Activated CD8-positive, alpha-beta T cell treated with anti-CD3 and anti-CD28 coated beads for 36 hours (primary cell): Measurements from ENCODE around the gene TES. TPM values are rescaled to one million over a fixed set of nuclear protein-coding genes. Genes with fewer than 3 reads are reported as not detected.

Experiments
- ATAC-seq: fragments of 200-7000 bp; cut with Tn5 transposase; one replicate; pipeline ENCODE4 v1.10.0; 2021; ENCODE audit warnings: mild to moderate bottlenecking, moderate library complexity
- CTCF ChIA-PET: fragments of 350-600 bp; sonication (Branson Sonifier 250); formaldehyde crosslinking; loops from one replicate; lab custom pipeline; 2021; ENCODE audit warnings: antibody characterized with exemption; lab: Charles Lee
- POLR2A ChIA-PET: fragments of 350-600 bp; sonication (Branson Sonifier 250); formaldehyde crosslinking; loops from one replicate; lab custom pipeline; 2021; ENCODE audit warnings: antibody characterized with exemption; lab: Charles Lee
- DNase-seq: peaks from one replicate; pipeline ENCODE4 v3.0.0-alpha.2; 2020
- H3K27ac Mint-ChIP-seq: one replicate; pipeline ENCODE4 v1.8.0; 2021; ENCODE audit warnings: mild to moderate bottlenecking, mixed read lengths
- H3K27me3 Mint-ChIP-seq: one replicate; pipeline ENCODE4 v1.8.0; 2021; ENCODE audit warnings: mixed read lengths
- H3K36me3 Mint-ChIP-seq: one replicate; pipeline ENCODE4 v1.8.0; 2021; ENCODE audit warnings: low read depth, mixed read lengths
- H3K4me1 Mint-ChIP-seq: one replicate; pipeline ENCODE4 v1.8.0; 2021; ENCODE audit warnings: low read depth, mixed read lengths
- H3K4me3 Mint-ChIP-seq: one replicate; pipeline ENCODE4 v1.8.0; 2021; ENCODE audit warnings: mild to moderate bottlenecking, moderate library complexity, mixed read lengths
- H3K9me3 Mint-ChIP-seq: one replicate; pipeline ENCODE4 v1.8.0; 2021; ENCODE audit warnings: mixed read lengths
- CTCF ChIP-seq: fragments of 200-600 bp; IDR thresholded peaks from one replicate; pipeline ENCODE4 v1.8.0; 2022; ENCODE audit warnings: antibody characterized with exemption, mild to moderate bottlenecking
- intact Hi-C: fragments of 100-400 bp; cut with micrococcal nuclease; formaldehyde crosslinking; loops from one replicate; pipeline ENCODE4 v1.10.0; 2022
- total RNA-seq, 2 experiments: library from RNA; stranded (reverse); gene quantifications; one replicate each; pipeline ENCODE4 v1.2.3, GENCODE V29; 2021

TES gene
- total RNA-seq, 2 experiments from 2014 or later: 63.9 to 65.7 TPM

GRCh38 chr7:116187400-116187799 lies 22.9 kb upstream of the TES start:
- intact Hi-C loops: no loop called here

DNA sequence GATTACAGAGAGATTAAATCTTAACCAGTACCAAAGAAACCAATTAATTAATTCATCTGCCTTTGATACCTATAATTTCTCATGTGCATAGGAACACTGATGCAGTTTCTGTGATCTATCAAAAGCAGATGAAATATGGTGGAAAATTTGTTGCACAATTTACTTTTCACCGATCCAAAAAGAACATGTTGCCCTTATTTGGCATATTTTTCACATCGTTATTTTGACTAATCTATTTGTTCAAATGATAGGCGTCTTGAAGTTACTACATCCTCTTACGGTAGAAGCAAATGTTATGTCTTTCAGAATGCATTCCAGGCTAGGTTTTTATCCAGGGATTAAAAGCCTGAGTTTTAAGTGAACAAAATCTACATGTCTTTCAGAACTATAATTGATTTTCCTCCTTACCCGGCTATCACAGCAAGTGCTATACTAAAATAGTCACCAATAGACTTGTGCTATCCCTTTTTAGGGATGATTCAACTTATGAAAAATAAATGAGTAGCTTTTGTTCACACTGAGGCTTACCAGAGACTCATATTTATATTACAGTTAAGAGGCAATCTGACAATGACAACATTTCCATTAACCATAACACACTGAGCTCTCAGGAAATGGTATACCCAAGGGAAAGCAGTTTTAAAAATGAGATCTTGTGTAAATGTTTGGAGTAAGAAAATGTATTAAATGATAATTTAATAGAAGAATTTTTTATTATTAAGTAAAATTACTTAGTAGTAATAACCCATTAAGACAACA lies 16.8 kb upstream of the TES start:
- no peak for DNase-seq
- ChIA-PET CTCF (no interaction called here), POLR2A (no interaction called here)
- Mint-ChIP-seq H3K27me3 (peaks cover 2% of the 10 kb centered on the region), H3K36me3 (no peaks in the 10 kb centered on the region), H3K9me3 (no peaks in the 10 kb centered on the region), H3K4me3 (no peak overlapping the region), H3K4me1 (no peaks in the 10 kb centered on the region), H3K27ac (no peak overlapping the region)
- TF ChIP-seq CTCF: no peak
- no peak for ATAC-seq
- intact Hi-C loops: no loop called here

More at GRCh38 chr7:116187400-116187799, 22.9 kb upstream of the TES start:
- H3K27me3 Mint-ChIP-seq: peaks cover 1% of the 10 kb centered on the region
- no peak for DNase-seq
- TF ChIP-seq CTCF: no peak
- no peak overlapping the region for H3K4me3 Mint-ChIP-seq
- ChIA-PET POLR2A (no interaction called here), CTCF (interaction anchor here (0.8 to 14.7 kb wide), 5 partner anchors 14 to 54 kb away, joined by 3 to 294 read pairs (median 3); no protein-coding TSS in a partner anchor)
- peaks cover 8% of the 10 kb centered on the region for H3K9me3 Mint-ChIP-seq
- H3K27ac Mint-ChIP-seq: no peak overlapping the region
- no peaks in the 10 kb centered on the region for H3K4me1 Mint-ChIP-seq
- H3K36me3 Mint-ChIP-seq: no peaks in the 10 kb centered on the region
- no peak for ATAC-seq

GRCh38 chr7:116194115-116194514 lies 16.2 kb upstream of the TES start:
- Mint-ChIP-seq H3K4me3 (no peak overlapping the region), H3K27me3 (peaks cover 2% of the 10 kb centered on the region), H3K36me3 (no peaks in the 10 kb centered on the region), H3K9me3 (no peaks in the 10 kb centered on the region), H3K27ac (no peak overlapping the region), H3K4me1 (no peaks in the 10 kb centered on the region)
- ATAC-seq (no peak), DNase-seq (no peak)
- intact Hi-C loops: no loop called here
- CTCF ChIA-PET: interaction anchor here (0.8 kb wide), 1 partner anchor 14 kb away, joined by 4 read pairs; no protein-coding TSS in a partner anchor
- POLR2A ChIA-PET: no interaction called here
- TF ChIP-seq CTCF: no peak

DNA sequence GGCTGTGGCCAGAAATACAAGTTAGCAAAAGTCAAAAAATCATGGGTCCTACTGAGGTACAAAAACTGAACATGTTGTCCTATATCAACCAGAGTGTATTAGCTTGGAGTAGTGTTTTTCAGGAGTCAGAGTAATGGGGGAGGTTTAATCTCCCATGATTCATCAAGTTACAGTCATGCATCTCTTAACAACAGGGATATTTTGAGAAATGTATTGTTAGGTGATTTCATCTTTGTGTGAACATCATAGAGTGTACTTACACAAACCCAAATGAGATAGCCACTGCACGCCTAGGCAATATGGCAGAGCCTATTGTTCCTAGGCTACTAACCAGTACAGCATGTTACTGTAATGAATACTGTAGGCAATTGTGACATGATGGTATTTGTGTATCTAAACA lies 14.9 kb upstream of the TES start:
- Mint-ChIP-seq H3K4me1 (no peaks in the 10 kb centered on the region), H3K9me3 (no peaks in the 10 kb centered on the region), H3K27me3 (peaks cover 2% of the 10 kb centered on the region), H3K36me3 (no peaks in the 10 kb centered on the region), H3K4me3 (no peak overlapping the region), H3K27ac (no peak overlapping the region)
- ATAC-seq: no peak
- ChIA-PET POLR2A (interaction anchor here (1.6 kb wide), 1 partner anchor 11 kb away, joined by 4 read pairs; no protein-coding TSS in a partner anchor), CTCF (interaction anchor here (1.1 kb wide), 1 partner anchor 41 kb away, joined by 9 read pairs; no protein-coding TSS in a partner anchor)
- intact Hi-C loops: no loop called here
- TF ChIP-seq CTCF: no peak
- DNase-seq: no peak

- no peaks in the 10 kb centered on the region for H3K4me1 Mint-ChIP-seq
- no peak overlapping the region for H3K4me3 Mint-ChIP-seq
- POLR2A ChIA-PET: no interaction called here
- TF ChIP-seq CTCF: no peak
- H3K36me3 Mint-ChIP-seq: no peaks in the 10 kb centered on the region
- ATAC-seq (no peak), DNase-seq (no peak)
- CTCF ChIA-PET: interaction anchor here (2.7 kb wide), 1 partner anchor 39 kb away, joined by 13 read pairs; no protein-coding TSS in a partner anchor
- H3K9me3 Mint-ChIP-seq: no peaks in the 10 kb centered on the region
- peaks cover 2% of the 10 kb centered on the region for H3K27me3 Mint-ChIP-seq
- H3K27ac Mint-ChIP-seq: no peak overlapping the region
- intact Hi-C loops: no loop called here
Measured at GRCh38 chr7:116196947-116197346, 13.4 kb upstream of the TES start.
